WI38 (cell line): Measurements from ENCODE around the gene TGFB1.
A peak's percentile ranks its signal among the peaks of the same experiment; 100 is the strongest.

ENCODE experiments used
- H3K4me3 ChIP-seq: 2 replicates; pipeline ENCODE4 v1.5.1; 2011; ENCODE audit warnings: low read depth, mild to moderate bottlenecking, control low read depth, low read length
- CTCF ChIP-seq: IDR thresholded peaks from 2 replicates; pipeline ENCODE4 v1.5.1; 2012; ENCODE audit warnings: low read depth, mild to moderate bottlenecking, control low read depth, low read length

The TGFB1 gene

GRCh38 chr19:41353466-41354342 lies at the start of gene TGFB1:
TSS of gene TGFB1 (minus strand) at chr19:41353922. CDS start at chr19:41353044, 878 bp downstream.
- H3K4me3 ChIP-seq = peak within 1 kb of the TSS; percentile 92
- peak; percentile 79 for TF ChIP-seq CTCF

- no peak for TF ChIP-seq CTCF
- H3K4me3 ChIP-seq = no peak overlapping the region
These were observed 48.3 kb upstream of the TGFB1 start for GRCh38 chr19:41402010-41402409.

- TF ChIP-seq CTCF = no peak
These were observed 47.8 kb upstream of the TGFB1 start for GRCh38 chr19:41401483-41401882.

GRCh38 chr19:41399525-41399924 lies 45.8 kb upstream of the TGFB1 start:
- TF ChIP-seq CTCF = no peak

More at GRCh38 chr19:41401483-41401882, 47.8 kb upstream of the TGFB1 start:
- no peak overlapping the region for H3K4me3 ChIP-seq

GRCh38 chr19:41399091-41399490 lies 45.4 kb upstream of the TGFB1 start:
- TF ChIP-seq CTCF = no peak
- H3K4me3 ChIP-seq = no peak overlapping the region; the same call in 1 of the 2 replicates

More at GRCh38 chr19:41399525-41399924, 45.8 kb upstream of the TGFB1 start:
- no peak overlapping the region for H3K4me3 ChIP-seq

- TF ChIP-seq CTCF = no peak
- H3K4me3 ChIP-seq = peak overlapping the region; percentile 100
These were observed 44.9 kb upstream of the TGFB1 start for GRCh38 chr19:41398598-41398997.

- TF ChIP-seq CTCF = no peak
- peak overlapping the region; percentile 100 for H3K4me3 ChIP-seq
These were observed 44.3 kb upstream of the TGFB1 start for GRCh38 chr19:41398050-41398418.
